Omental fat pad (tissue), 4 donors: ENCODE results near the gene LIFR. TPM values are rescaled to one million over a fixed set of nuclear protein-coding genes. Genes with fewer than 3 reads are reported as not detected.

Experiments
- ATAC-seq: fragments of 150-250 bp; one replicate; pipeline ENCODE4 v1.9.1; 2016; ENCODE audit warnings: mild to moderate bottlenecking, moderate library complexity; ENCODE audit not compliant: low FRiP score
- DNase-seq: peaks from one replicate; pipeline ENCODE4 v3.0.0-alpha.2; 2019; ENCODE audit warnings: low spot score
- total RNA-seq, 4 donors: library from RNA; depleted of rRNA; stranded (reverse); fragments of >200 nt; gene quantifications; one replicate each; pipeline ENCODE4 v1.1.0, GENCODE V29; 2016
- TF ChIP-seq, protein P1 (sequence below), 3 donors: fragments of 450-650 bp; IDR thresholded peaks; one replicate each; pipeline ENCODE4 v1.5.1; 2016 to 2017; ENCODE audit warnings: antibody characterized with exemption in 3 of 3, mild to moderate bottlenecking in 3 of 3, moderate library complexity in 2 of 3

The LIFR gene
- total RNA-seq, 4 donors from 2014 or later: 95.9 to 388 (median 126) TPM

DNA sequence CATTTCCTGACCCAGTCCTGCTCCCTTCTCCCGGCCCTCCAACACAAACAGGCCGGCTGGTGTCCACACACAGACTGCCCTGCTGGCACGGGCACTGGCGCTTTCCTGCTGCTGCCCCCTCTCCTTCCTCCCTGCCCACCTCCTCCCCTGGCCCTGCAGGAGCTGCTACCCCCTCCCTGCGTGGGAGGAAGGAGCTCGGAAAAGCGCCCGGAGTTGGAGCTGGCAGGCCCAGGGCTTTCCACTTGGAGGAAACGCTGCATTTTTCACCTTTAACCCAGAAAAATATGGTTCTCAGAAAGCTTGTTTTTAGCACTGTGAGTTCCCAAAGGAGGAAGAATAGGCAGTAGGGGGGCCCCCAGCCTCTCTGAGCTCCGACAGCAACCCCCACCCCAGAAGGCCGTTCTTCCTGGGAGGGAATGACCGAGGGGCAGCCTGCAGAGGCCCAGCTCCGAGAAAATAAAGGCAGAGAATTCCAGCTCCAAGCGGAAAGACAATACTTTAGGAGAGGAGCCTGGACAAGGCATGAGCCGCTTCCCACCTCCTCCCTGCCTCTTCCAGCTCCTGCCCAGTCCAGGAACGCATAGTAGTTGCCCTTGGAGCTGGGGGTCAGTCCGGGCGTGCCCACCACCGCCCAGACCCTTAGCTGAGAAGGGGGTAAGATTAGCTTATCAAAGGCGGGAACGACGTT, 88.9 kb downstream of the LIFR start:
- no peak for DNase-seq
- TF ChIP-seq, protein P1, sequence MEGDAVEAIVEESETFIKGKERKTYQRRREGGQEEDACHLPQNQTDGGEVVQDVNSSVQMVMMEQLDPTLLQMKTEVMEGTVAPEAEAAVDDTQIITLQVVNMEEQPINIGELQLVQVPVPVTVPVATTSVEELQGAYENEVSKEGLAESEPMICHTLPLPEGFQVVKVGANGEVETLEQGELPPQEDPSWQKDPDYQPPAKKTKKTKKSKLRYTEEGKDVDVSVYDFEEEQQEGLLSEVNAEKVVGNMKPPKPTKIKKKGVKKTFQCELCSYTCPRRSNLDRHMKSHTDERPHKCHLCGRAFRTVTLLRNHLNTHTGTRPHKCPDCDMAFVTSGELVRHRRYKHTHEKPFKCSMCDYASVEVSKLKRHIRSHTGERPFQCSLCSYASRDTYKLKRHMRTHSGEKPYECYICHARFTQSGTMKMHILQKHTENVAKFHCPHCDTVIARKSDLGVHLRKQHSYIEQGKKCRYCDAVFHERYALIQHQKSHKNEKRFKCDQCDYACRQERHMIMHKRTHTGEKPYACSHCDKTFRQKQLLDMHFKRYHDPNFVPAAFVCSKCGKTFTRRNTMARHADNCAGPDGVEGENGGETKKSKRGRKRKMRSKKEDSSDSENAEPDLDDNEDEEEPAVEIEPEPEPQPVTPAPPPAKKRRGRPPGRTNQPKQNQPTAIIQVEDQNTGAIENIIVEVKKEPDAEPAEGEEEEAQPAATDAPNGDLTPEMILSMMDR (IDR thresholded peaks at IDR 0.05): no peak
- peak; percentile 27 for ATAC-seq

DNA sequence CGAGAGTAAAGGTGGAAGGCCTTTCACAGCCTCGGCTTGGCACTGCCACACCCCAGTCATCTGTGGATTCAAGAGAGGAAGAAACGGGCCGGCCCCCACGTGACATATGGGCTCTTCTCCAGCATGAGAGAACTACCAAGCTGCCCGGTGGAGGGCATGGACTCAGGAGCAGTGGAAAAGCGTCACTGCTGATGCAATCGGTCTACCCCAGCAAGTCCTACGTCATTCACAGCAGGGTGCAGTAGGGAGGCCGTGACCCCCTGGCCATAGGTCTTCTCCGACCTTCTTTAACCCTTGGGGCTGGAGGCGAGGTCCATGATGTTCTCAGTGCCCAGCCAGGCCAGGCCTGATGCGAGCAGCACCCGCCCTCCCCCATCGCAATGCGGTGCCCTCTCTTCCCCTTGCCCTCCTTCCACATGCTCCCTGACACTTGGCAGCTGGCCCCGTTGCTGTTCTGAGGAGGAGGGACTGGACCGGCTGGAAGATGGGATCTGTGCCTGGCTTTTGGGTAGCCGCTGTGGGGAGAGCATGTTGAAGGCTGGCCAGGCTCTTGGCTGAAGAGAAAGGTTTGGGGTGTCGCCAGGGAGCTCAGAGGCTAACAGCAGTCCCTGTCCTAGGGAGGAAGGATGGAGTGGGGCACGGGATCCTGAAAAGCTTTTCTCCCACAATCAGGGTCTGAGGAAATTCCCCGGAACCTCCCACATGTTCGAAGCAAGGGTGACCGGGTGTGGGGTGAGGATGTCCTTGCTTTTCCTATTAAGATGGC, 89.8 kb downstream of the LIFR start:
- TF ChIP-seq, protein P1 (IDR thresholded peaks at IDR 0.05): no peak
- ATAC-seq: peak; percentile 69
- DNase-seq: peak; percentile 80

DNA sequence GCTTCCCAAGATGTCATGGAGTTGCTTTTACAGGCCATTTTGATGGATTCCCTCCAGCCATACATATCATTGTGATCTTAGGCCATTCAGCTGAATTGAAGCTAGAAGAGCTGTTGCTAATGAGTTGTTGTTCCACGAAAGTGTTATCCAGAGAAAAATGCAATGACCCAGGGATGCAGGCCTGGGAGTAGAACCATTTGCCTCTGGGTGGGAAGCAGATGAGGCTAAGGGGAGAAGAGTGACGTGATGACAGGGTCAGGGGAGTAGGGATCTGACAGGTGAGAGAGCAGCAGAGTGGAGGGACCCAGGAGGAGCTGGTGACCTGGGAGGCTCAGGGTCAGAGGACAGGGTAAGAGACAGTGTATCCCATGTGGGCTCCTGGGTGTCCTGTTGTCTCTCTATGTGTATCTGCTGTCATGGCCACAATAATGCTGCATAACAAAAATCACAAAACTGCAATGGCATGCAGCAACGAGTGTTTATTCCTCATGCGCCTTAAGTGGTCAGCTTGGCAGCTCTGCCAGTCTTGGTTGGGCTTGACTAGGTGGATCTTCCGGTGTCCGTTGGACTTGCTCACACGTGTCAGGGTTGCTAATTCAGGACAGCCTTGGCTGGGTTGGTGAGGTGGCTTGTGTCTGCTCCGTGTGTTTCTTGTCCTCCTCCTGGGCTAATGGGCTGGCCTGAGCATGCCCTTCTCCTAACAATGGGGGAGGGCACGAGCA, 90.6 kb downstream of the LIFR start:
- ATAC-seq: no peak
- TF ChIP-seq, protein P1 (IDR thresholded peaks at IDR 0.05): no peak

DNA sequence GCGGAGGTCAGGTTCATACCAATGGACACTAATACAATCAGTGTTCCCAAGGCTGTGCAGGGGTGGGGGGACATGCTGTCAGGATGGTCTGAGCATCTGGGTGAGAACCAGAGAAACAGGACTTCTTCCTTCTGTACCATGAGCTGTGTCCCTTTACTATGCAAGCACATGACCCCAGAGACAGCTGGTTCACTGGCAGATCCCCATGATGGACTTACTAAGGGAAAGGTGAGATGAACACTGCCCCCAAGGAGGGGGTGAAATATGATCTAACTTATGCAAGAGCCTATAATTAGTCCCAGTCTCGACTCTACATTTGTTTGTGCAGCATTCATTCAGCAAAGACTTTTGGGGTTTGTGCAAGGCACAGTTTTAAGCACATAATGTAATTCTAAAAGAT, 91.4 kb downstream of the LIFR start:
- ATAC-seq (no peak), DNase-seq (no peak)
- TF ChIP-seq, protein P1 (IDR thresholded peaks at IDR 0.05): no peak

More for the DNA sequence above, 90.6 kb downstream of the LIFR start:
- no peak for DNase-seq

DNA sequence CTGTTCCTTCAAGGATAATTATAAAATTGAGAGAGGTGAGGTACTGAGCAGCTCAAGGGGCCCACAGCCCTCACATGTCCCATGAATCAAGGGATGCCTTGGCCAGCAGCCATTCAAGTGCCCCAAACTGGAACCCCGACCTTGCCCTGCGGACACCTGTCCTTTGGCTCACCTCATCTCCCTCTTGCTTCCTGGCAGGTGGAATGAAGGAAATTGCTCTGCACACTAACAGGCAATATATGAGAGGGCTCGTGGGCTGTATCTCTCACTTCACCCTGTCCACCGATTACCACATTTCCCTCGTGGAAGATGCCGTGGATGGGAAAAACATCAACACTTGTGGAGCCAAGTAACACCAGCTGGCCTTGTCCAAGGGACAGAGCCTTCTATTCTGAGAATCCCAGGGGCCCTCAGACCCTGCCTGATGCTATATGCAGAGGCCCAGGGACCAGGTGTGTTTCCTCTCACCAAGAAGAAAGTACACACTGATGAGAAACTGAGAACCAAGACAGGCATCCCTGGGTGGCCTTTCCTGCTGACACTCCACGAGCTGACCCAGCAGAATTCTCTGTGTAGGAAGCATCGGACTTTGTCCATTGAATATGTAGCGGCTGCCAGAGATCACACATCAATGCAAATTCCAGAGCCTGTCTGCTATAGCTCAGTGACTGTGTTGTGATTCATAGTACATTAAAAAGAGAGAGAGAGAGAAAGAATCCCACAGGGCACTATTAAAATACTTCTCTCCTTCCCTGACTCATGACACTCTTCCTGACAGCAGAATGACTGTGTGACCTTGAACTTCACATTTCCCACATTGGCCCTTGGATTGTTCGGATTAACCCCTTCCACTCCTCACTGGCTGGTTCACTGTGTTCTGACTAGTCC, 92.6 kb downstream of the LIFR start:
- TF ChIP-seq, protein P1 (IDR thresholded peaks at IDR 0.05): no peak
- DNase-seq: no peak
- peak; percentile 46 for ATAC-seq

DNA sequence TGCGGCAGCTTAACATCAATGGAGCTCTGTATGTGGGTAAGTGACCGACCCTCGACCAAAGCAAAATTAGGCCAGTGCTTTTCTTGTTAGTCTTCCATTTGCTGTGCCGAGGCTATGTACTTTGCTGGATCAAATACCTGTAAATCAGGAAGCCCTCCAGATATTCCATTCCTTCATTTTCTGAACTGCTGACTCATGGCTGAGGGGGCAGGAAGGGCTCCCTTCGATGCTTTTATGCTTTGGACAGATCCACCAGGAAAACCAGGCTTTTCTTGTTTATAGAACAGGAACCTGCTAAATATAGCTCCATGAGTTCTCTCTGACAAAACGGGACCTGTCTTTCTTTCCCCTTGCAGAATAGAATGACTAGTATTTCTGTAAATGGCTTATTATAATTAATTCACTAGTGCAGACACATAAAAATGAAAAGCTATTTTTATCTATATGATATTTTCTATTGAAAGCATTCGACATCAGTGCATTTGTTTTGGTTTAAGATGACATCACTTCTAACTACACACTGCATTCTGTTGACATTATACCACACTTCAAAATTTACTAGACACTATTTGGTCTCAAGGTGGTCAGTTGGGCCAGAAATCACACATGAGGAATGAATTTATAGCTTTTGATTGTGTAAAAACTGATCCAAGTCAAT, 93.3 kb downstream of the LIFR start:
- TF ChIP-seq, protein P1 (IDR thresholded peaks at IDR 0.05): no peak
- no peak for ATAC-seq
- DNase-seq: no peak
